Thyroid gland (tissue), 4 donors: ENCODE results near the gene DCAF16. TPM values are rescaled to one million over a fixed set of nuclear protein-coding genes. Genes with fewer than 3 reads are reported as not detected.

Experiments used
- DNase-seq, 2 donors: peaks; one replicate each; pipeline ENCODE4 v3.0.0-alpha.2; 2019
- H3K27ac ChIP-seq, 3 donors: fragments of 200-600 bp; sonication (generic); 1 replicate in 2 of 3; 2 replicates in 1 of 3; pipeline ENCODE4 v1.5.1; 2016 to 2019; ENCODE audit warnings: mild to moderate bottlenecking in 1 of 3, moderate library complexity in 1 of 3
- H3K27me3 ChIP-seq: fragments of 200-600 bp; sonication (generic); one replicate; pipeline ENCODE4 v1.5.1; 2019
- H3K36me3 ChIP-seq, 2 donors: fragments of 200-600 bp; sonication (generic); one replicate each; pipeline ENCODE4 v1.5.1; 2016 to 2019
- H3K4me1 ChIP-seq, 2 donors: fragments of 200-600 bp; sonication (generic); one replicate each; pipeline ENCODE4 v1.5.1; 2017 to 2019
- H3K4me3 ChIP-seq, 3 donors: fragments of 200-600 bp; sonication (generic); replicated peaks in 1 of 3; 1 replicate in 2 of 3; 2 replicates in 1 of 3; pipeline ENCODE4 v1.5.1; 2016; ENCODE audit warnings: mild to moderate bottlenecking in 1 of 3
- H3K9me3 ChIP-seq: fragments of 200-600 bp; sonication (generic); one replicate; pipeline ENCODE4 v1.5.1; 2017
- POLR2A ChIP-seq, 2 donors: fragments of 450-650 bp; IDR thresholded peaks; one replicate each; pipeline ENCODE4 v1.6.1; 2017; ENCODE audit warnings: antibody characterized with exemption in 2 of 2, mild to moderate bottlenecking in 2 of 2, moderate library complexity in 1 of 2
- WGBS, 2 donors: methylation state at CpG; one replicate each; pipeline ENCODE4 v1.1.5; 2017; 5-methylcytosine and 5-hydroxymethylcytosine counted together
- intact Hi-C: fragments of 100-400 bp; cut with DNase I; formaldehyde crosslinking; loops from one replicate; pipeline ENCODE4 v1.15.1; 2023
- total RNA-seq, 4 donors: library from RNA; depleted of rRNA; stranded (reverse); fragments of >200 nt; gene quantifications; one replicate each; pipeline ENCODE4 v1.2.3, GENCODE V29; 2016
- TF ChIP-seq, protein P1 (sequence below), 6 experiments: fragments of 200-600 bp in 3 of 6; fragments of 450-650 bp in 3 of 6; sonication (generic) in 3 of 6; IDR thresholded peaks; one replicate each; pipeline ENCODE4 v1.5.1; 2016 to 2019; ENCODE audit warnings: antibody characterized with exemption in 6 of 6, mild to moderate bottlenecking in 2 of 6, inconsistent platforms in 1 of 6, moderate library complexity in 1 of 6

DCAF16 gene
- total RNA-seq, 4 donors from 2014 or later, result 26.2 to 79.1 (median 42.9) TPM

DNA sequence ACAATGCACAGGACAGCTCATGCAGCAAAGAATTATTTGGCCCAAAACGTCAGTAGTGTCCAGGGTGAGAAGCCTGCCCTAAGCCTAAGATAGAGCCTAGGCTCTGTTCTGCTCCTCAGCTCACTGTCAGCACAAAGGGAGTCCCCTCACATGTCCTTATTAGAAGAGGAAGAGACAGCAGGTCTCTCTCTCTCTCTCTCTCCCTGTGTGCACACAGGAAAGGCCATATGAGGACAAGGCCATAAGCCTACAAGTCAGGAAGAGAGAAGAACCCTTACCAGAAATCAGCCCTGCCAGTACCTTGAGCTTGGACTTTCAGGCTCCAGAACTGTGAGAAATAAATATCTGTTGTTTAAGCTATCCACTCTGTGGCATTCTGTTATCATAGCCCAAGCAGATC is 49.5 kb downstream of the DCAF16 start:
- TF ChIP-seq, protein P1, sequence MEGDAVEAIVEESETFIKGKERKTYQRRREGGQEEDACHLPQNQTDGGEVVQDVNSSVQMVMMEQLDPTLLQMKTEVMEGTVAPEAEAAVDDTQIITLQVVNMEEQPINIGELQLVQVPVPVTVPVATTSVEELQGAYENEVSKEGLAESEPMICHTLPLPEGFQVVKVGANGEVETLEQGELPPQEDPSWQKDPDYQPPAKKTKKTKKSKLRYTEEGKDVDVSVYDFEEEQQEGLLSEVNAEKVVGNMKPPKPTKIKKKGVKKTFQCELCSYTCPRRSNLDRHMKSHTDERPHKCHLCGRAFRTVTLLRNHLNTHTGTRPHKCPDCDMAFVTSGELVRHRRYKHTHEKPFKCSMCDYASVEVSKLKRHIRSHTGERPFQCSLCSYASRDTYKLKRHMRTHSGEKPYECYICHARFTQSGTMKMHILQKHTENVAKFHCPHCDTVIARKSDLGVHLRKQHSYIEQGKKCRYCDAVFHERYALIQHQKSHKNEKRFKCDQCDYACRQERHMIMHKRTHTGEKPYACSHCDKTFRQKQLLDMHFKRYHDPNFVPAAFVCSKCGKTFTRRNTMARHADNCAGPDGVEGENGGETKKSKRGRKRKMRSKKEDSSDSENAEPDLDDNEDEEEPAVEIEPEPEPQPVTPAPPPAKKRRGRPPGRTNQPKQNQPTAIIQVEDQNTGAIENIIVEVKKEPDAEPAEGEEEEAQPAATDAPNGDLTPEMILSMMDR (IDR thresholded peaks at IDR 0.05), result no peak
- no peak for TF ChIP-seq POLR2A (IDR thresholded peaks at IDR 0.05)
- Histone ChIP-seq H3K4me3 (no peak overlapping the region), H3K27ac (no peak overlapping the region), H3K36me3 (no peaks in the 10 kb centered on the region), H3K27me3 (no peaks in the 10 kb centered on the region), H3K4me1 (no peaks in the 10 kb centered on the region), H3K9me3 (no peaks in the 10 kb centered on the region)
- no peak for DNase-seq
- intact Hi-C loops, result no loop called here
- WGBS, 2 donors, result 31 to 82% methylated on average over 1 of the region's 1 CpG

DNA sequence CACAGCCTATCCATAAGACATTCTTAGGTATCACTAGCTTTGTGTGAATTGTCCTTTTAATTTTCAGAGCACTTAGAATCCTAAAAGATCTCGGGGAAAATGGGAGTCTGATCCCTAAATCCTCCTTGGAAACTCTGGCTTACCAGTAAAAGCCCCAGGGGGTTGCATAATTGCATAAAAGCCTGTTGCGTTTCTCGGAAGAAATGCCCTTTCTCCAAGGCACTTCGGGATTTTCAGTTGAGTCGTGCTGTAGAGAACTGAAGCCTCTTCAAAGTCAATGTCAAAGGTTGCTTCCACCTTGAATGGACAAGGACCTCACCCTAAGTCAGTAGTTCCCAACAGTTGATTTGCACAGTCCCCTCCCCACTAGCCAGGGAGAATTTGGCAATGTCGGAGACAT is 49.9 kb downstream of the DCAF16 start:
- DNase-seq, result no peak
- Histone ChIP-seq H3K4me3 (no peak overlapping the region), H3K27ac (no peak overlapping the region), H3K9me3 (no peaks in the 10 kb centered on the region), H3K4me1 (no peaks in the 10 kb centered on the region), H3K27me3 (no peaks in the 10 kb centered on the region), H3K36me3 (no peaks in the 10 kb centered on the region)
- WGBS, 2 donors, result 76 to 81% methylated on average over 6 of the region's 6 CpGs
- intact Hi-C loops, result no loop called here
- TF ChIP-seq POLR2A (IDR thresholded peaks at IDR 0.05), result no peak
- TF ChIP-seq, protein P1 (IDR thresholded peaks at IDR 0.05), result no peak

DNA sequence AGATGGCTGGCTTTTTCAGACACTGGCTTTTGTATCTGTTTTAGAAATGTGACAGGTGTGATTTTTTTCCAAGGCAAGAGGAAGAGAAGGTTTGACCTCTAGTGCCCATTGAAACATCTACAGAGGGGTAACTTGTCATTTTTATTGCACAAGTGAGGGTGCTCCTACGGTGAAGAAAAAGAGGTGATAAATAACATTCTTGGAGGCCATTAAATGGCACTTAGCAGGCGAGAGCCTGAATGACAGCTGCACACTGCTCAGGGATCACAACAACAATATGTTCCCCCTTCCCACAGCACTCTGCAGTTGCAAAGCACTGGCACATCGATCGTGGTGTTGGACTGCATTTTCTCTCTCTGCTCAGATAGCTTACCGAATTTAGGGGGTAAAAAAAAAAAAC is 52.1 kb downstream of the DCAF16 start:
- H3K9me3 ChIP-seq, result no peaks in the 10 kb centered on the region
- H3K27me3 ChIP-seq, result no peaks in the 10 kb centered on the region
- no peak overlapping the region for H3K4me3 ChIP-seq
- 68 to 74% methylated on average over 5 of the region's 5 CpGs for WGBS, 2 donors
- no peak for DNase-seq
- H3K36me3 ChIP-seq, result no peaks in the 10 kb centered on the region
- H3K27ac ChIP-seq, result no peak overlapping the region
- TF ChIP-seq POLR2A (IDR thresholded peaks at IDR 0.05), result no peak
- TF ChIP-seq, protein P1 (IDR thresholded peaks at IDR 0.05), result no peak
- intact Hi-C loops, result no loop called here
- no peaks in the 10 kb centered on the region for H3K4me1 ChIP-seq

DNA sequence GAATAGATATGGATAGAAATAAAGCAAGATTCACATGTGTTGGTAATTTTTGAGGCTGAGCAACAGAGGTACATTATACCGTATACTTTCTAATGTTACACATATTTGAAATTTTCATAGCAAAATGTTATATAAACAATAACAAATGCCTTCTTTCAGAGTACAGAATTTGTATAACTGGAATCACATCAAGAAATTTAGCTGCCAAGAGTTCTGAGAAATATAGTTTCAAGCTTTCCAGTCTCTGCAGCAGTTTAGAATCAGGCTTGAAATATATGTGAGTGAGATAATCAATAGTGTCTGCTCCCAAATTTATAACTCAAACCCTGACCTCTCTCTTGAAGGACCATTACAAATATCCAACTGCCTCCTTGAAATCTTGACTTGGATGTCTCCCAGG is 52.9 kb downstream of the DCAF16 start:
- Histone ChIP-seq H3K4me1 (no peaks in the 10 kb centered on the region), H3K27ac (no peak overlapping the region), H3K9me3 (no peaks in the 10 kb centered on the region), H3K27me3 (no peaks in the 10 kb centered on the region), H3K4me3 (no peak overlapping the region), H3K36me3 (no peaks in the 10 kb centered on the region)
- intact Hi-C loops, result no loop called here
- WGBS, 2 donors, result 78 to 79% methylated on average over 1 of the region's 1 CpG
- DNase-seq, result no peak
- TF ChIP-seq, protein P1 (IDR thresholded peaks at IDR 0.05), result no peak
- no peak for TF ChIP-seq POLR2A (IDR thresholded peaks at IDR 0.05)

DNA sequence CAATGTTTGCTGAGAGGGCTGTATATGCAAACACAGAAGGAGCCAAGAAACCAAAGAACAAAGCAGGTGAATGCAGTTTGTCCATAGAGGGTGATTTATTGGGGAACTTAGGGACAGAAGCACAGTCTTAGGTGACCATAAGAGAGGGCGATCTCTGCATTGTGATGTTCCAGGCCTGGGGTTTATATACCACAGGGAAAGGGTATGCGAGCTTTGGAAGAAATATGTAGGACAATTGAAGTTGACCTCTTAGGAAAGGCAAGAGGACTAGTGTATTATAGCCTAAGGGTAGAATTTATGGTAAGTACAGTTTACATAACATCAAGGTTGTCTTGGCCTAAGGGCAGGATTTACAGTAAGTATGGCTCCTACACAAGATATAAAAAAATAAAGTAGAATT is 56.9 kb downstream of the DCAF16 start:
- intact Hi-C loops, result no loop called here
- Histone ChIP-seq H3K27ac (no peak overlapping the region), H3K27me3 (no peaks in the 10 kb centered on the region), H3K4me1 (no peaks in the 10 kb centered on the region), H3K36me3 (no peaks in the 10 kb centered on the region), H3K9me3 (no peaks in the 10 kb centered on the region), H3K4me3 (no peak overlapping the region)
- TF ChIP-seq, protein P1 (IDR thresholded peaks at IDR 0.05), result no peak
- no peak for DNase-seq
- 97 to 98% methylated on average over 2 of the region's 2 CpGs for WGBS, 2 donors

Other genes starting within 250 kb of the DCAF16 start
- gene LAP3, start 233.6 kb downstream of the DCAF16 start, total RNA-seq, result 10 to 100 TPM; 66.8 to 89.8 (median 81.6) TPM
- gene MED28, start 196.1 kb downstream of the DCAF16 start, total RNA-seq, result 10 to 100 TPM; 14.9 to 25.6 (median 19.4) TPM
- not detected for gene FAM184B, start 29.1 kb downstream of the DCAF16 start, total RNA-seq
- 1 to 10 TPM in 1 of 4 donors, under 1 TPM in 2, not detected in 1; 0.56 to 1.3 (median 0.92) TPM for gene NCAPG, start 222 bp upstream of the DCAF16 start, total RNA-seq
- 10 to 100 TPM; 26.4 to 45.9 (median 33.8) TPM for gene LCORL, start 211.0 kb upstream of the DCAF16 start, total RNA-seq